HCT116 (cell line): Measurements from ENCODE around the gene ZNF274.

Experiments
- ATF3 ChIP-seq: IDR thresholded peaks from 2 replicates; pipeline ENCODE4 v1.6.1; 2012
- CBX3 ChIP-seq: IDR thresholded peaks from 2 replicates; pipeline ENCODE4 v1.6.1; 2012; ENCODE audit warnings: low read depth
- CEBPB ChIP-seq: IDR thresholded peaks from 2 replicates; pipeline ENCODE4 v1.6.1; 2012; ENCODE audit warnings: low read depth
- CTCF ChIP-seq, 3 experiments: fragments of 200-600 bp in 1 of 3; sonication (generic) in 1 of 3; IDR thresholded peaks in 2 of 3; conservative IDR thresholded peaks in 1 of 3; 2 replicates each; pipeline ENCODE4 v1.5.1; 2012 to 2017; ENCODE audit warnings: low read depth in 2 of 3, low read length in 2 of 3, antibody characterized with exemption in 1 of 3, borderline replicate concordance in 1 of 3, control low read depth in 1 of 3, mild to moderate bottlenecking in 1 of 3, mixed read lengths in 1 of 3, mixed run types in 1 of 3, moderate library complexity in 1 of 3; ENCODE audit not compliant: insufficient read depth in 1 of 3
- EGR1 ChIP-seq: IDR thresholded peaks from 2 replicates; pipeline ENCODE4 v1.6.1; 2012; ENCODE audit warnings: low read depth
- FOSL1 ChIP-seq: IDR thresholded peaks from 2 replicates; pipeline ENCODE4 v1.6.1; 2012; ENCODE audit warnings: low read depth
- POLR2A ChIP-seq: IDR thresholded peaks from 2 replicates; pipeline ENCODE4 v1.7.0; 2011; ENCODE audit warnings: borderline replicate concordance; ENCODE audit not compliant: insufficient read depth, insufficient read length; ENCODE audit errors: extremely low read depth
- POLR2AphosphoS5 ChIP-seq: IDR thresholded peaks from 2 replicates; pipeline ENCODE4 v1.6.1; 2011; ENCODE audit warnings: mild to moderate bottlenecking, low read depth, low read length, moderate library complexity
- RAD21 ChIP-seq: IDR thresholded peaks from 2 replicates; pipeline ENCODE4 v1.6.1; 2012; ENCODE audit warnings: low read depth, mild to moderate bottlenecking
- REST ChIP-seq: IDR thresholded peaks from 2 replicates; pipeline ENCODE4 v1.6.1; 2012; ENCODE audit warnings: low read depth
- SP1 ChIP-seq: IDR thresholded peaks from 2 replicates; pipeline ENCODE4 v1.6.1; 2012; ENCODE audit warnings: low read depth

- TF ChIP-seq CTCF (IDR thresholded peaks at IDR 0.05 in 2 of 3, conservative IDR thresholded peaks at IDR 0.05 in 1 of 3; ENCODE audit: borderline replicate concordance in 1 of 3, insufficient read depth in 1 of 3, low read depth in 2 of 3, low read length in 2 of 3) (no peak), POLR2A (no peak), REST (no peak), FOSL1 (no peak), RAD21 (no peak), SP1 (no peak), POLR2AphosphoS5 (no peak), CBX3 (no peak), EGR1 (no peak), CEBPB (no peak), ATF3 (no peak)
Measured at GRCh38 chr19:58261968-58262921, 79.4 kb downstream of the ZNF274 start.
